ENCODE results near the gene C6orf89.
A peak's percentile ranks its signal among the peaks of the same experiment; 100 is the strongest.

Gene C6orf89

GRCh38 chr6:36847152-36847551 lies 38.6 kb upstream of the C6orf89 start:
- Histone ChIP-seq H3K9me3 (ENCODE audit: control insufficient read depth, insufficient read depth, low read length) (no peaks in the 10 kb centered on the region), H3K9ac (ENCODE audit: low read depth, low read length) (no peak overlapping the region), H3K4me1 (ENCODE audit: insufficient read depth, low read length) (peaks cover 12% of the 10 kb centered on the region; the same call in 1 of the 2 replicates), H3K36me3 (ENCODE audit: insufficient read depth, low read length) (no peaks in the 10 kb centered on the region)

GRCh38 chr6:36847991-36848390 lies 37.8 kb upstream of the C6orf89 start:
- Histone ChIP-seq H3K36me3 (ENCODE audit: insufficient read depth, low read length) (no peaks in the 10 kb centered on the region), H3K9ac (ENCODE audit: low read depth, low read length) (no peak overlapping the region), H3K4me1 (ENCODE audit: insufficient read depth, low read length) (peaks cover 12% of the 10 kb centered on the region; the same call in 1 of the 2 replicates), H3K9me3 (ENCODE audit: control insufficient read depth, insufficient read depth, low read length) (no peaks in the 10 kb centered on the region)

- peaks cover 12% of the 10 kb centered on the region; the same call in 1 of the 2 replicates for H3K4me1 ChIP-seq (ENCODE audit: insufficient read depth, low read length)
- no peaks in the 10 kb centered on the region for H3K36me3 ChIP-seq (ENCODE audit: insufficient read depth, low read length)
- H3K9me3 ChIP-seq (ENCODE audit: control insufficient read depth, insufficient read depth, low read length) = no peaks in the 10 kb centered on the region
- H3K9ac ChIP-seq (ENCODE audit: low read depth, low read length) = peak overlapping the region; percentile 34; the same call in 1 of the 2 replicates
Observed at GRCh38 chr6:36848658-36849441, 36.9 kb upstream of the C6orf89 start.

DNA sequence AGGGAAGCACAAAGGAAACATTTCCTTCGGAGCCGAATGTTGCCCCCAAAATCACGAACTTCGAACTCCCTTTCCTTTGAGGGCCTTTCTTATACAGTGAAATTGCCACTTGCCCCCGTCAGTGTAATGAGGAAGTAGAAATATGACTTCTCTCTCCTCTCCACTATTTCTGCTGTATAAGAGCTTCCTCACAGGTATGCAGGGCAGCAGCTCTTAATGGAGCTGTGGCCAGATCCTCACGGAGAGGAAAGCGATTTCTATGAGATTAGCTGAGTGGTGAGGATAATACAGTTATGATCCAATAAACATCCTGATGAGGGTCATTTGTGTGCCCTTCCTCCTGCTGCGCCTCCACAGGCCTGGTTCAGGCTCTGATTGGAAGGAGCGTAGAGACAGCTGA lies 35.7 kb upstream of the C6orf89 start:
- no peaks in the 10 kb centered on the region for H3K36me3 ChIP-seq (ENCODE audit: insufficient read depth, low read length)
- H3K9me3 ChIP-seq (ENCODE audit: control insufficient read depth, insufficient read depth, low read length) = no peaks in the 10 kb centered on the region
- H3K9ac ChIP-seq (ENCODE audit: low read depth, low read length) = no peak overlapping the region
- peaks cover 12% of the 10 kb centered on the region; the same call in 1 of the 2 replicates for H3K4me1 ChIP-seq (ENCODE audit: insufficient read depth, low read length)

GRCh38 chr6:36851149-36851614 lies 34.6 kb upstream of the C6orf89 start:
- Histone ChIP-seq H3K4me1 (ENCODE audit: insufficient read depth, low read length) (peaks cover 12% of the 10 kb centered on the region; the same call in 1 of the 2 replicates), H3K36me3 (ENCODE audit: insufficient read depth, low read length) (peaks cover 8% of the 10 kb centered on the region; the same call in 1 of the 2 replicates), H3K9ac (ENCODE audit: low read depth, low read length) (no peak overlapping the region), H3K9me3 (ENCODE audit: control insufficient read depth, insufficient read depth, low read length) (no peaks in the 10 kb centered on the region)

- no peaks in the 10 kb centered on the region for H3K9me3 ChIP-seq (ENCODE audit: control insufficient read depth, insufficient read depth, low read length)
- H3K36me3 ChIP-seq (ENCODE audit: insufficient read depth, low read length) = peaks cover 13% of the 10 kb centered on the region; the same call in 1 of the 2 replicates
- peaks cover 12% of the 10 kb centered on the region; the same call in 1 of the 2 replicates for H3K4me1 ChIP-seq (ENCODE audit: insufficient read depth, low read length)
- no peak overlapping the region for H3K9ac ChIP-seq (ENCODE audit: low read depth, low read length)
Observed at GRCh38 chr6:36851626-36852025, 34.1 kb upstream of the C6orf89 start.

DNA sequence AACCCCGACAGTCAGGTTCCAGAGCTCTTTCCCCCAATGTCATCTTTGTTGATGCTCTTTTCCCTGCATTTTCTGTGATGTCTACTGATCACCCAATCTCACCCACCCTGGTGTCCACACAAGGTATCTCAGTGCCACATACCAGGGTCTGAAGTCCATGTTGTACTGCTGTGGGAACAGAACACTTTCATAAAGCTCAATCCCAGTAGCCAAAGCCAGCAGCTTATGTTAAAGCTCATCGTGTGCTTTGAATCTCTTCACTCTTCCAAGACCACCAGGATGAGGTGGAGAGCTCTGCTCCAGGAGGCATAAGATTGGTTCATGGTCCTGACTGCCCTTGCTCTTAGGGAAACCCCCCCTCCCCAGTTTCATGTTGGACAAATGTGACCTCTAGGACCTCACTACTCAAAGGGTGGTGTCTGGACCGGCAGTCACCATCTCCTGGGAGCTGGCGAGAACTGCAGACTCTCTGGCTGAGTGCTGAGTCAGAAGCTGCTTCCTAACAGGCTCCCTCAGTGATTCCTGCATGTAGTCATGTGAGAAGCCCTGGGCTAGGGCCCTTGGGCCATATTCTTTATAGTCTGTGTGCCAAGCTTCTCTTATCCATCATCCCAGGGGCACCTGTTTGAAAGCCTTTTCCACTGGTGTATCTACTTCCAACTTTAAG lies 33.1 kb upstream of the C6orf89 start:
- Histone ChIP-seq H3K4me1 (ENCODE audit: insufficient read depth, low read length) (peaks cover 12% of the 10 kb centered on the region; the same call in 1 of the 2 replicates), H3K9me3 (ENCODE audit: control insufficient read depth, insufficient read depth, low read length) (no peaks in the 10 kb centered on the region), H3K36me3 (ENCODE audit: insufficient read depth, low read length) (peaks cover 14% of the 10 kb centered on the region; the same call in 1 of the 2 replicates), H3K9ac (ENCODE audit: low read depth, low read length) (no peak overlapping the region)

GRCh38 chr6:36853325-36853724 lies 32.4 kb upstream of the C6orf89 start:
- Histone ChIP-seq H3K9ac (ENCODE audit: low read depth, low read length) (no peak overlapping the region), H3K9me3 (ENCODE audit: control insufficient read depth, insufficient read depth, low read length) (no peaks in the 10 kb centered on the region), H3K36me3 (ENCODE audit: insufficient read depth, low read length) (peaks cover 14% of the 10 kb centered on the region; the same call in 1 of the 2 replicates), H3K4me1 (ENCODE audit: insufficient read depth, low read length) (peaks cover 9% of the 10 kb centered on the region; the same call in 1 of the 2 replicates)

GRCh38 chr6:36855750-36856149 lies 30.0 kb upstream of the C6orf89 start:
- no peaks in the 10 kb centered on the region for H3K9me3 ChIP-seq (ENCODE audit: control insufficient read depth, insufficient read depth, low read length)
- H3K36me3 ChIP-seq (ENCODE audit: insufficient read depth, low read length) = peaks cover 14% of the 10 kb centered on the region; the same call in 1 of the 2 replicates
- peaks cover 10% of the 10 kb centered on the region for H3K4me1 ChIP-seq (ENCODE audit: insufficient read depth, low read length)
- no peak overlapping the region for H3K9ac ChIP-seq (ENCODE audit: low read depth, low read length)

DNA sequence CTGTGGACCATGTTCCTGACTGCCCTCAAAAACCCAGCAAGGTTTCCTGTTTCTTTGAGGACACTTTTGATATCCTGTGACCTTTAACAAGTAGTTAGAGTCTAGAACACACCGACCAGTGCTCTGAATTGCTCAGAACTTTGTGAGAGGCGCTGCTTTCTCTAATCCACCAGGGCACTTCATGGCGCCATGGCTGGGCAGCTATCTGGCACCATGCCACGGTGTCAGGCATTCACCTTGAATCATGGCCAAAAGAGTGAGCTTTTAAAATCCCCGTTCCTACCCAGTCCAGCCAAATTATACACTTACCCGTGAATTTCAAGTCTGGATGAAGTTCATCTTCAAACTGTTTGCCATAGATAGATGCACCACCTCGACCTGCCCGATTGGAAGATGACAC lies 29.5 kb upstream of the C6orf89 start:
- H3K36me3 ChIP-seq (ENCODE audit: insufficient read depth, low read length) = peaks cover 14% of the 10 kb centered on the region; the same call in 1 of the 2 replicates
- H3K9ac ChIP-seq (ENCODE audit: low read depth, low read length) = no peak overlapping the region
- no peaks in the 10 kb centered on the region for H3K9me3 ChIP-seq (ENCODE audit: control insufficient read depth, insufficient read depth, low read length)
- H3K4me1 ChIP-seq (ENCODE audit: insufficient read depth, low read length) = peaks cover 9% of the 10 kb centered on the region

DNA sequence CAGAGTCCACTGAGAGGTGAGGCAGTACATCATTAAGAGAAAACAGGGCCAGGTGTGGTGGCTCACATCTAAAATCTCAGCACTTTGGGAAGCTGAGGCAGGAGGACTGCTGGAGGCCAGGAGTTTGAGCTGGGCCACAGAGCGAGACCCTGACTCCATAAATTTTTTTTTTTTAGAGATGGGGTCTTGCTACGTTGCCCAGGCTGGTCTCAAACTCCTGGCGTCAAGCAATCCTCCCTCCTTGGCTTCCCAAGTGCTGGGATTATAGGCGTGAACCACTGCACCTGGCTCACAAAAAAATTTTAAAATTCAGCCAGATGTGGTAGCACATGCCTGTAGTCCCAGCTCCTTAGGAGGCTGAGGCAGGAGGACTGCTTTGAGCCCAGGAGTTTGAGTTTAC lies 28.4 kb upstream of the C6orf89 start:
- no peaks in the 10 kb centered on the region for H3K9me3 ChIP-seq (ENCODE audit: control insufficient read depth, insufficient read depth, low read length)
- H3K4me1 ChIP-seq (ENCODE audit: insufficient read depth, low read length) = peaks cover 6% of the 10 kb centered on the region
- H3K9ac ChIP-seq (ENCODE audit: low read depth, low read length) = no peak overlapping the region
- peaks cover 14% of the 10 kb centered on the region; the same call in 1 of the 2 replicates for H3K36me3 ChIP-seq (ENCODE audit: insufficient read depth, low read length)

DNA sequence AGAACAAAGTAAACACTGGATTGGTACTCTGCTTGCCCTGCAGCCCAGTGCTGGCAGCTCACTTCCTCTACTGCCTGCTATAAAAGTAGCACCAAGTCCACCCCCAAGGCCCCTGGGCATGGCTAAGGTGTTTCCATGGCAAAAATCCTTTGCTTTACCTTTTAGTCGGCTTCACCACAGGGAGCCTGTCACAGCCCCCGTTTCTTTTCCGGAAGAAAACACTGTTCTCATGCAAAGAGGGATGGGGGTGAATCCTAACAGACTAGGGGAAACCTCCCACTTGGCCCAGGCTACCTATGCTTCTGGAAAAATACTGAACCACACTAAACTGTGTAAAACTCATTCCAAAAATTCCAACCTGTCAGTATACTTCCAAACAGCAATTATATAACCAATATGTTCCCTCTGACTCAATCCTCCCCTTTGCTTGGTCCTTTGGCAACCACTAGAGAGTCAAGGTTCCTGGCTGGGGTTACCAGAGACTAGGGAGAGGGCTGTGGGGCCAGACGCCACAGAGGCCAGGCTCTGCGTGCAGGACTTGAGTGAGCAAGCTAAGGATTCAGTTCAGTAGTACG lies 27.3 kb upstream of the C6orf89 start:
- Histone ChIP-seq H3K9ac (ENCODE audit: low read depth, low read length) (no peak overlapping the region), H3K4me1 (ENCODE audit: insufficient read depth, low read length) (peaks cover 6% of the 10 kb centered on the region), H3K9me3 (ENCODE audit: control insufficient read depth, insufficient read depth, low read length) (no peaks in the 10 kb centered on the region), H3K36me3 (ENCODE audit: insufficient read depth, low read length) (peaks cover 14% of the 10 kb centered on the region; the same call in 1 of the 2 replicates)

DNA sequence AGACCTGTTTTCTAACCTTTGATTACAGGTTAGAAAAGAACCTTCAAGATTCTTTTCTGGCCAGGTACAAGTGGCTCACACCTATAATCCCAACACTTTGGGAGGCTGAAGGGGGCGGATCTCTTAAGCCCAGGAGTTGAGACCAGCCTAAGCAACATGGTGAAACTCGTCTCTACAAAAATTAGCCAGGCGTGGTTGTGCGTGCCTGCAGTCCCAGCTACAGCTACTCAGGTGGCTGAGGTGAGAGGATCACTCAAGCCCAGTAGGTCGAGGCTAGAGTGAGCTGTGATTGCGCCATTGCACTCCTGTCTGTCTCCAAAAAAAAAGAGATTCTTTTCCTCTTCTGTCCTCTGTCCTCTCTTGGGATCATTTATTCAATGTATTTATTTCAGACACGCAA lies 25.6 kb upstream of the C6orf89 start:
- peaks cover 13% of the 10 kb centered on the region; the same call in 1 of the 2 replicates for H3K36me3 ChIP-seq (ENCODE audit: insufficient read depth, low read length)

DNA sequence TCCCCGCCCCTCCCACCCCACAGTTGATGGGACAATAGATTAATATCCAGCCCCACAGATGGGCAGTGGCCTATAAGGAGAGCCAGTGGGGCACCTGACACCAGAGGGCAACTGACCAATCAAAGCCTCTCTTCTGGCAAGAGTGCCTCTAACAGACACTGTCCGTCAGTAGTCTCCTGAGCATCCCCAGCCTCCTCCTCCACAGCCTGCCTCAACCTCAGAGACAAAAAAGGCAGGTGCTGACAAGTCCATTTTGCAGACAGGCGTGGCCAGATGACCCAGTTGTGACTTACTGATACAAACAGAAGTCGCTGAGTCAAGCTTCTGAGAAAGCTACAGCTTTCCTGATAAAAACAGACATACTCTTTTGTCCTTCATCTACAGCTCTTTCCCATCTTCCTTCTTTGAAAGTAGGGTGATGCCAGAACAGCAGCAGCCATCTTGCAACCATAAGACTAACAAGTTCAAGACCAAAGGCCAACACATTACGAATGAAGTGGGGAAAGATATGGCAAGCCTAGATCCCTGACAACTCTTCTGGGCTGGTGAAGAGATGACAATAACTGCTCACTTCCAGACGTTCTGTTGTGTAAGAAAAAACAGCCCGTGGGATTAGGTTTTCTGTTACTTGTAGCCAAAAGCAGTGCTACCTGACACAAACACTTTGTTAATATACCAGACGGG lies 23.4 kb upstream of the C6orf89 start:
- Histone ChIP-seq H3K36me3 (ENCODE audit: insufficient read depth, low read length) (peaks cover 4% of the 10 kb centered on the region; the same call in 1 of the 2 replicates), H3K9me3 (ENCODE audit: control insufficient read depth, insufficient read depth, low read length) (no peaks in the 10 kb centered on the region), H3K9ac (ENCODE audit: low read depth, low read length) (no peak overlapping the region), H3K4me1 (ENCODE audit: insufficient read depth, low read length) (peaks cover 6% of the 10 kb centered on the region)

More for the DNA sequence above, 25.6 kb upstream of the C6orf89 start:
- H3K9me3 ChIP-seq (ENCODE audit: control insufficient read depth, insufficient read depth, low read length) = no peaks in the 10 kb centered on the region
- H3K9ac ChIP-seq (ENCODE audit: low read depth, low read length) = no peak overlapping the region
- H3K4me1 ChIP-seq (ENCODE audit: insufficient read depth, low read length) = peaks cover 6% of the 10 kb centered on the region

Data from ES-I3 (cell line).